Loucy (cell line): ENCODE data around the gene UPP1.

ENCODE experiments used
- H2AFZ ChIP-seq: fragments of 200-600 bp; sonication (generic); 2 replicates; pipeline ENCODE4 v1.6.0; 2016; ENCODE audit warnings: antibody characterized with exemption, mild to moderate bottlenecking, low read length, moderate library complexity
- H3F3A ChIP-seq: fragments of 200-600 bp; 2 replicates; pipeline ENCODE4 v1.6.0; 2016; ENCODE audit warnings: antibody characterized with exemption, low read depth, mild to moderate bottlenecking
- H3K27me3 ChIP-seq: fragments of 200-600 bp; sonication (generic); 2 replicates; pipeline ENCODE4 v1.6.1; 2014; ENCODE audit warnings: low read length, mild to moderate bottlenecking; ENCODE audit not compliant: insufficient read depth, poor library complexity, severe bottlenecking
- H3K36me3 ChIP-seq: fragments of 200-600 bp; sonication (generic); 2 replicates; pipeline ENCODE4 v1.6.1; 2016; ENCODE audit warnings: low read length; ENCODE audit not compliant: insufficient read depth
- H3K4me1 ChIP-seq: fragments of 200-600 bp; sonication (generic); 2 replicates; pipeline ENCODE4 v1.5.1; 2014; ENCODE audit warnings: low read length, mild to moderate bottlenecking; ENCODE audit not compliant: insufficient read depth, poor library complexity, severe bottlenecking
- H3K4me2 ChIP-seq: fragments of 200-600 bp; sonication (generic); 2 replicates; pipeline ENCODE4 v1.6.0; 2014; ENCODE audit warnings: antibody characterized with exemption, low read length, low read depth, mild to moderate bottlenecking; ENCODE audit not compliant: poor library complexity, severe bottlenecking
- H3K4me3 ChIP-seq: fragments of 200-600 bp; sonication (generic); 2 replicates; pipeline ENCODE4 v1.5.1; 2014; ENCODE audit warnings: low read length, mild to moderate bottlenecking, mixed read lengths; ENCODE audit not compliant: poor library complexity, severe bottlenecking
- H3K79me2 ChIP-seq: fragments of 200-600 bp; sonication (generic); 2 replicates; pipeline ENCODE4 v1.6.1; 2014; ENCODE audit warnings: low read length; ENCODE audit not compliant: insufficient read depth
- H3K9ac ChIP-seq: fragments of 200-600 bp; sonication (generic); 2 replicates; pipeline ENCODE4 v1.6.0; 2014; ENCODE audit warnings: mild to moderate bottlenecking, low read depth, low read length, moderate library complexity; ENCODE audit not compliant: poor library complexity, severe bottlenecking
- H3K9me2 ChIP-seq: fragments of 200-600 bp; sonication (generic); replicated peaks from 2 replicates; pipeline ENCODE4 v1.6.1; 2016; ENCODE audit warnings: low read depth, low read length, mixed read lengths
- H3K9me3 ChIP-seq: fragments of 200-600 bp; sonication (generic); 2 replicates; pipeline ENCODE4 v1.6.1; 2014; ENCODE audit warnings: mild to moderate bottlenecking, antibody characterized with exemption, low read length, low read depth; ENCODE audit not compliant: insufficient read depth
- H4K20me1 ChIP-seq: fragments of 200-600 bp; sonication (generic); 2 replicates; pipeline ENCODE4 v1.6.0; 2014; ENCODE audit warnings: antibody characterized with exemption, low read length, mild to moderate bottlenecking; ENCODE audit not compliant: insufficient read depth, poor library complexity, severe bottlenecking
- EZH2phosphoT487 ChIP-seq: fragments of 200-600 bp; IDR thresholded peaks from 2 replicates; pipeline ENCODE4 v1.6.1; 2018; ENCODE audit warnings: antibody characterized with exemption, mild to moderate bottlenecking, moderate library complexity, borderline replicate concordance
- TF ChIP-seq, protein P1 (sequence below): fragments of 200-600 bp; sonication (generic); conservative IDR thresholded peaks from 2 replicates; pipeline ENCODE4 v1.5.1; 2014; ENCODE audit warnings: mild to moderate bottlenecking, antibody characterized with exemption, low read length

Gene UPP1

DNA sequence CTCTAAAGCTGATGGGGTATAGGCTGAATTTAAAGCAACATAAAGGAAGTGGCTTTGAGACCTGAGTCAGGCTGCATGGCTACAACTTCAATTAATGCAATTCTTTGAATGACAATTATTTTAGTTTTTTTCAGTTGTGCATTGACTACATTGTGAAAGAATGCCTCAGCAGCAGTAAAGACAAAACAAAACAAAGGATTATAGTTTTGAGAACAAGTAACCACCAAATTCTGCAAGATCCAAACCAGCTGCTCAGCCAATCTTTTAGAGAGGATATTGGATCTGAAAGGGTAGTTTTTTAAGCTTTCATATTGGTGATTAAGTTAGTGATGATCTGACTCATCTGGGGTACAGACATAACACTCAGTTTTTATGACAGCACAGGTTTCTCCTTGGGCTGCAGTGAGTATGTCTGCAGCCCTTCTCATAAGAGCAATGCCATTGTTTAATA is 41.6 kb downstream of the UPP1 start:
- Histone ChIP-seq H3K4me1 (no peaks in the 10 kb centered on the region), H3F3A (no peaks in the 10 kb centered on the region), H3K79me2 (no peaks in the 10 kb centered on the region), H3K9me3 (no peaks in the 10 kb centered on the region), H3K9me2 (no peaks in the 10 kb centered on the region), H3K9ac (no peak overlapping the region), H2AFZ (no peak overlapping the region), H3K36me3 (no peaks in the 10 kb centered on the region), H3K4me2 (no peak overlapping the region), H3K4me3 (no peak overlapping the region), H3K27me3 (no peaks in the 10 kb centered on the region), H4K20me1 (no peaks in the 10 kb centered on the region)
- TF ChIP-seq, protein P1, sequence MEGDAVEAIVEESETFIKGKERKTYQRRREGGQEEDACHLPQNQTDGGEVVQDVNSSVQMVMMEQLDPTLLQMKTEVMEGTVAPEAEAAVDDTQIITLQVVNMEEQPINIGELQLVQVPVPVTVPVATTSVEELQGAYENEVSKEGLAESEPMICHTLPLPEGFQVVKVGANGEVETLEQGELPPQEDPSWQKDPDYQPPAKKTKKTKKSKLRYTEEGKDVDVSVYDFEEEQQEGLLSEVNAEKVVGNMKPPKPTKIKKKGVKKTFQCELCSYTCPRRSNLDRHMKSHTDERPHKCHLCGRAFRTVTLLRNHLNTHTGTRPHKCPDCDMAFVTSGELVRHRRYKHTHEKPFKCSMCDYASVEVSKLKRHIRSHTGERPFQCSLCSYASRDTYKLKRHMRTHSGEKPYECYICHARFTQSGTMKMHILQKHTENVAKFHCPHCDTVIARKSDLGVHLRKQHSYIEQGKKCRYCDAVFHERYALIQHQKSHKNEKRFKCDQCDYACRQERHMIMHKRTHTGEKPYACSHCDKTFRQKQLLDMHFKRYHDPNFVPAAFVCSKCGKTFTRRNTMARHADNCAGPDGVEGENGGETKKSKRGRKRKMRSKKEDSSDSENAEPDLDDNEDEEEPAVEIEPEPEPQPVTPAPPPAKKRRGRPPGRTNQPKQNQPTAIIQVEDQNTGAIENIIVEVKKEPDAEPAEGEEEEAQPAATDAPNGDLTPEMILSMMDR = no peak
- no peak for TF ChIP-seq EZH2phosphoT487

DNA sequence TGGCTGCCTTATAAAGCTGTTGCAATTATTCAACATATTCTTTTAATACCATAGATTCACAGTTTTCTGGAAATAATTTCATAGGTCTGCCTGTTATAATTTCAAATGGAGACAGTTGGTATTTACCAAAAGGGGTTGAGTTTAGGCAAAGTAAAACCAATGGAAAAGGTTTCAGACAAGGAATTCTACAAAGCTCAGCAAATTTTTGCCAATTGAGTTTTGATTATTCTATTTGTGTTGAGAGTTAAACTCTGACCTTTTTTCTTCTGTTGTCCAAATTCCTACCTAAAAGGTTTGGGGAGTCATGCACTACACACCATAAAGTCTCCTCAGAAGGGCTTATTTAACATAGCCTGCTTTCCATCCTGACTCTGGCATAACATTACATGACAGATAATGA is 43.7 kb downstream of the UPP1 start:
- no peaks in the 10 kb centered on the region for H3K79me2 ChIP-seq
- no peaks in the 10 kb centered on the region for H3K4me1 ChIP-seq
- no peak overlapping the region for H3K4me2 ChIP-seq

DNA sequence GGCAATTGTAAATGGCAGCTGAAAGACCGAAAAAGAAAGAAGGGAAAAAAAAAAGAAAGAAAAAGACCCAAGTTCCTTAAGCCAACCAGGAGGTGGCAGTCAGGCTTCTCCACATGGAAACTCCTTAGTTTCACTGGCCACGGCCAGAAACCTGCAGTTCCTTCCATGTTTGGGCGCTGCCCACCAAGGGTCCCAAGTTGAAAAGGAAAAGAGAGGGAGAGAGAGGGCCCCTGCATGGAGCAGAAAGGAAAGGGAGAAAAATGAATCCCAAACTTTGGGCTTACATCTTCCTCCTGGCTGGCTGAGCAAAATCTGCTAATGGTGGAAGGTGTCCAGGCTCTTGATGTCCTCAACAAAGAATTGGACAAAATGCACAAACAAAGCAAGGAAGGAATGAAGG is 50.4 kb downstream of the UPP1 start:
- no peaks in the 10 kb centered on the region for H3K36me3 ChIP-seq
- H3K9me3 ChIP-seq = no peaks in the 10 kb centered on the region
- no peak for TF ChIP-seq EZH2phosphoT487
- TF ChIP-seq, protein P1 = no peak
- no peaks in the 10 kb centered on the region for H3K9me2 ChIP-seq
- no peaks in the 10 kb centered on the region for H3K79me2 ChIP-seq
- no peaks in the 10 kb centered on the region for H4K20me1 ChIP-seq
- H3K4me2 ChIP-seq = no peak overlapping the region
- H3K9ac ChIP-seq = no peak overlapping the region
- no peak overlapping the region for H2AFZ ChIP-seq
- no peaks in the 10 kb centered on the region for H3K27me3 ChIP-seq
- no peaks in the 10 kb centered on the region for H3K4me1 ChIP-seq
- H3K4me3 ChIP-seq = no peak overlapping the region
- H3F3A ChIP-seq = no peaks in the 10 kb centered on the region

More for the DNA sequence above, 43.7 kb downstream of the UPP1 start:
- no peaks in the 10 kb centered on the region for H3K9me2 ChIP-seq
- H3K4me3 ChIP-seq = no peak overlapping the region
- no peaks in the 10 kb centered on the region for H4K20me1 ChIP-seq
- no peaks in the 10 kb centered on the region for H3K27me3 ChIP-seq
- H3K9ac ChIP-seq = no peak overlapping the region
- no peaks in the 10 kb centered on the region for H3F3A ChIP-seq
- H2AFZ ChIP-seq = no peak overlapping the region
- H3K9me3 ChIP-seq = no peaks in the 10 kb centered on the region
- H3K36me3 ChIP-seq = no peaks in the 10 kb centered on the region
- TF ChIP-seq EZH2phosphoT487 = no peak
- TF ChIP-seq, protein P1 = no peak
